GM21723 (cell line): ENCODE results near the gene PRR7.

ENCODE experiments used
- ATAC-seq: cut with Tn5 transposase; IDR thresholded peaks from one replicate; pipeline ENCODE4 v1.9.1; 2021; ENCODE audit warnings: mild to moderate bottlenecking, moderate library complexity; ENCODE audit not compliant: unreplicated experiment

The PRR7 gene

GRCh38 chr5:177450667-177451424, 4.2 kb downstream of the PRR7 start:
- ATAC-seq = no peak

GRCh38 chr5:177452688-177453638, 6.3 kb downstream of the PRR7 start:
- no peak for ATAC-seq

- peak; percentile 4 for ATAC-seq
Measured at GRCh38 chr5:177453852-177454396, 7.3 kb downstream of the PRR7 start.

- peak; percentile 48 for ATAC-seq
Measured at GRCh38 chr5:177454397-177455035, 7.9 kb downstream of the PRR7 start.

GRCh38 chr5:177455036-177455660, 8.5 kb downstream of the PRR7 start:
- peak; percentile 55 for ATAC-seq

- peak; percentile 11 for ATAC-seq
Measured at GRCh38 chr5:177455661-177456590, 9.3 kb downstream of the PRR7 start.

GRCh38 chr5:177456591-177456964, 10.0 kb downstream of the PRR7 start:
- no peak for ATAC-seq

- ATAC-seq = peak; percentile 36
Measured at GRCh38 chr5:177456976-177457851, 10.6 kb downstream of the PRR7 start.

GRCh38 chr5:177457852-177458681, 11.5 kb downstream of the PRR7 start:
- ATAC-seq = no peak

- ATAC-seq = no peak
Measured at GRCh38 chr5:177458912-177459350, 12.3 kb downstream of the PRR7 start.

- no peak for ATAC-seq
Measured at GRCh38 chr5:177459357-177459756, 12.7 kb downstream of the PRR7 start.

GRCh38 chr5:177459819-177460628, 13.4 kb downstream of the PRR7 start:
- ATAC-seq = no peak

GRCh38 chr5:177462021-177462670, 15.5 kb downstream of the PRR7 start:
- no peak for ATAC-seq

GRCh38 chr5:177465044-177465443, 18.4 kb downstream of the PRR7 start:
- ATAC-seq = no peak

- ATAC-seq = no peak
Measured at GRCh38 chr5:177466861-177467260, 20.2 kb downstream of the PRR7 start.

GRCh38 chr5:177467436-177467835, 20.8 kb downstream of the PRR7 start:
- no peak for ATAC-seq
